Astrocyte (in vitro differentiated cells and primary cell): Measurements from ENCODE around the gene SHROOM3. TPM values are rescaled to one million over a fixed set of nuclear protein-coding genes. Genes with fewer than 3 reads are reported as not detected.

Experiments
- DNase-seq: peaks from one replicate; pipeline ENCODE4 v3.0.0-alpha.2; 2010; ENCODE audit warnings: low read depth
- FAIRE-seq: peaks from 2 replicates; lab custom pipeline; 2011; peaks lifted over from hg19 to GRCh38; lab: Jason Lieb, UNC
- H2AFZ ChIP-seq: 2 replicates; pipeline ENCODE4 v1.6.0; 2012; ENCODE audit warnings: low read depth, low read length, inconsistent platforms
- H3K27ac ChIP-seq: 2 replicates; pipeline ENCODE4 v1.5.1; 2011; ENCODE audit warnings: low read depth, low read length, inconsistent platforms
- H3K27me3 ChIP-seq: 2 replicates; pipeline ENCODE4 v1.6.0; 2011; ENCODE audit warnings: low read length, inconsistent platforms; ENCODE audit not compliant: insufficient read depth
- H3K36me3 ChIP-seq: 2 replicates; pipeline ENCODE4 v1.5.1; 2011; ENCODE audit warnings: low read length, inconsistent platforms; ENCODE audit not compliant: insufficient read depth
- H3K4me1 ChIP-seq: 2 replicates; pipeline ENCODE4 v1.5.1; 2011; ENCODE audit warnings: low read length, inconsistent platforms; ENCODE audit not compliant: insufficient read depth
- H3K4me2 ChIP-seq: 2 replicates; pipeline ENCODE4 v1.6.0; 2012; ENCODE audit warnings: low read length, inconsistent platforms
- H3K4me3 ChIP-seq: 2 replicates; pipeline ENCODE4 v1.5.1; 2011; ENCODE audit warnings: low read depth, mild to moderate bottlenecking, low read length, inconsistent platforms; ENCODE audit not compliant: insufficient read depth
- H3K79me2 ChIP-seq: 2 replicates; pipeline ENCODE4 v1.6.0; 2012; ENCODE audit warnings: mild to moderate bottlenecking, low read length, inconsistent platforms; ENCODE audit not compliant: insufficient read depth
- H3K9ac ChIP-seq: 2 replicates; pipeline ENCODE4 v1.6.0; 2012; ENCODE audit warnings: mild to moderate bottlenecking, low read length, inconsistent platforms
- H3K9me3 ChIP-seq: 2 replicates; pipeline ENCODE4 v1.5.1; 2012; ENCODE audit warnings: low read depth, mild to moderate bottlenecking, low read length, inconsistent platforms; ENCODE audit not compliant: insufficient read depth
- H4K20me1 ChIP-seq: 2 replicates; pipeline ENCODE4 v1.6.0; 2012; ENCODE audit warnings: low read length, inconsistent platforms; ENCODE audit not compliant: insufficient read depth
- H3K27ac Mint-ChIP-seq: one replicate; pipeline ENCODE4 v1.8.0; 2021; ENCODE audit warnings: mild to moderate bottlenecking, mixed read lengths; ENCODE audit not compliant: unreplicated experiment
- H3K27me3 Mint-ChIP-seq: one replicate; pipeline ENCODE4 v1.8.0; 2021; ENCODE audit warnings: low read depth, mixed read lengths; ENCODE audit not compliant: unreplicated experiment
- H3K36me3 Mint-ChIP-seq: one replicate; pipeline ENCODE4 v1.8.0; 2021; ENCODE audit warnings: low read depth, mixed read lengths; ENCODE audit not compliant: unreplicated experiment
- H3K4me1 Mint-ChIP-seq: one replicate; pipeline ENCODE4 v1.8.0; 2021; ENCODE audit warnings: low read depth, mixed read lengths; ENCODE audit not compliant: unreplicated experiment
- H3K4me3 Mint-ChIP-seq: one replicate; pipeline ENCODE4 v1.8.0; 2021; ENCODE audit warnings: mild to moderate bottlenecking, moderate library complexity, mixed read lengths; ENCODE audit not compliant: unreplicated experiment
- H3K9me3 Mint-ChIP-seq: one replicate; pipeline ENCODE4 v1.8.0; 2021; ENCODE audit warnings: mild to moderate bottlenecking, mixed read lengths; ENCODE audit not compliant: unreplicated experiment
- EZH2 ChIP-seq: IDR thresholded peaks from 2 replicates; pipeline ENCODE4 v1.6.1; 2012; ENCODE audit warnings: mild to moderate bottlenecking, low read length, inconsistent platforms; ENCODE audit not compliant: insufficient read depth
- total RNA-seq: library from RNA; stranded (reverse); gene quantifications from 2 replicates; pipeline ENCODE4 v1.2.1, GENCODE V29; 2021
- TF ChIP-seq, protein P1 (sequence below): IDR thresholded peaks from 2 replicates; pipeline ENCODE4 v1.5.1; 2011; ENCODE audit warnings: low read depth, mild to moderate bottlenecking, inconsistent platforms, low read length, moderate library complexity; ENCODE audit not compliant: insufficient read depth

SHROOM3 gene
- total RNA-seq, 1 donor from 2014 or later: 64.6 TPM

DNA sequence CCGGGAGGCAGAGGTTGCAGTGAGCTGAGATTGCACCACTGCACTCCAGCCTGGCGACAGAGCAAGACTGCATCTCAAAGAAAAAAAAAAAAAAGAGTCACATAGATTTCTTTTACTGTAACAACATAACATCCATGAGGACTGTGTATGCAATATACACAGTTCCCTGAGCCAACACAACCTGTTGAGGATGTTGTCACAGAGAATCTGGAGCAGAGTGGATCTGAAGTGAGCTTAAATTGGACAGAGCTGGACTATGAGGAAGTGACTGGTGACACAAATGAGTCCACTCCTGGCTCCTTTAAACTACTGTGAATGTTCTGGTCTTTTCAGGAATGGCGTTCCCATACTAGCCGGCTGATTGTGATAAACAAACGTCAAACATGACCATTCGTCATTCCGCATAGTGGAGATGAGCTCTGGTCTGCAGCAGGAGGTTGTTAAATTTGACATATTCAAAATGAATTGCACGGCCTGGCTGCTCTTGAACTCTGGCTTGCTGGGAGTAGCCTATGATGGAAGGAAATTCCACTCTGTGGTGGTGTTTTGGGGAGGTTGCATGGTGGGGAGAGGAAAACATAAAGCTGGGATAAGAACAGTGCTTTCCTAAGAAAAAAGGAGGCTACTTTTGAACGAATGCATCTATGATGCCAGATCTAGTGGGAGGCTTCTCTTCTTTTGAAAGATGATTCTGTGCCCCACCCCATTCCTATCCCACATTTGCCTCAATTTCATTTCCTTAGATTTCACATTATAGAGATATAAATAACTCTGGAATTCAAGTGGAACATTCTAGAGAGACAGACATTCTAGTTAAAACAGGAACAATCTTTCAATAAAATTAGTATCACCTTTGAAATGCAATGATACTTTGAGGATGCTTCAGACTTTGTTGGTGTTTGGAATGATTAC is 149.5 kb downstream of the SHROOM3 start:
- peak overlapping the region; percentile 99 for H3K27ac Mint-ChIP-seq
- DNase-seq (peak; percentile 64), FAIRE-seq (peak; percentile 17)
- Histone ChIP-seq H3K36me3 (no peaks in the 10 kb centered on the region), H3K27me3 (no peaks in the 10 kb centered on the region), H2AFZ (no peak overlapping the region), H3K9me3 (no peaks in the 10 kb centered on the region), H3K27ac (peak overlapping the region; percentile 85), H3K79me2 (peaks cover 7% of the 10 kb centered on the region), H3K4me1 (peaks cover 31% of the 10 kb centered on the region), H3K4me2 (peak overlapping the region; percentile 86), H4K20me1 (no peaks in the 10 kb centered on the region), H3K9ac (peak overlapping the region; percentile 85), H3K4me3 (no peak overlapping the region)
- peaks cover 6% of the 10 kb centered on the region for H3K36me3 Mint-ChIP-seq
- H3K9me3 Mint-ChIP-seq: peaks cover 1% of the 10 kb centered on the region
- peaks cover 45% of the 10 kb centered on the region for H3K4me1 Mint-ChIP-seq
- H3K27me3 Mint-ChIP-seq: no peaks in the 10 kb centered on the region
- H3K4me3 Mint-ChIP-seq: peak overlapping the region; percentile 84
- TF ChIP-seq, protein P1, sequence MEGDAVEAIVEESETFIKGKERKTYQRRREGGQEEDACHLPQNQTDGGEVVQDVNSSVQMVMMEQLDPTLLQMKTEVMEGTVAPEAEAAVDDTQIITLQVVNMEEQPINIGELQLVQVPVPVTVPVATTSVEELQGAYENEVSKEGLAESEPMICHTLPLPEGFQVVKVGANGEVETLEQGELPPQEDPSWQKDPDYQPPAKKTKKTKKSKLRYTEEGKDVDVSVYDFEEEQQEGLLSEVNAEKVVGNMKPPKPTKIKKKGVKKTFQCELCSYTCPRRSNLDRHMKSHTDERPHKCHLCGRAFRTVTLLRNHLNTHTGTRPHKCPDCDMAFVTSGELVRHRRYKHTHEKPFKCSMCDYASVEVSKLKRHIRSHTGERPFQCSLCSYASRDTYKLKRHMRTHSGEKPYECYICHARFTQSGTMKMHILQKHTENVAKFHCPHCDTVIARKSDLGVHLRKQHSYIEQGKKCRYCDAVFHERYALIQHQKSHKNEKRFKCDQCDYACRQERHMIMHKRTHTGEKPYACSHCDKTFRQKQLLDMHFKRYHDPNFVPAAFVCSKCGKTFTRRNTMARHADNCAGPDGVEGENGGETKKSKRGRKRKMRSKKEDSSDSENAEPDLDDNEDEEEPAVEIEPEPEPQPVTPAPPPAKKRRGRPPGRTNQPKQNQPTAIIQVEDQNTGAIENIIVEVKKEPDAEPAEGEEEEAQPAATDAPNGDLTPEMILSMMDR: no peak
- TF ChIP-seq EZH2: no peak

DNA sequence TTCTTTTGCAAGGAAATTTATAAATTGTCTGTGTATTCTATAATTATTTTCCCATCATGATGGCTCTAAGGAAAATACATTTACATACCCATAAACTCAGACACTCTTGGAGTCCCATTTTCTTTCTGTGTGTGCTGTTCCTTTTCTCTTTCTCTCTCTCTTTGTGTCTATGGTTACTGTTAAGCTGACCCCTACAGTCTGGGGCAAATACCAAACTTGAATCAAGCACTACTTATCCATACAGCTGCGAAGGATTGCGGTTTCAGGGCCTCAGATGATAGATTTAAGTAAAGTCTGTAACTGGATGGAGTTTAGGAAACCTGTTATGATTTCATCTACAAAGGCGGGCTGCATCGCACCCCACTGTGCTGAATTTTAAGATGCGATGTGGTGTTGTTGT is 150.2 kb downstream of the SHROOM3 start:
- DNase-seq (peak; percentile 98), FAIRE-seq (peak; percentile 85)
- no peaks in the 10 kb centered on the region for H3K9me3 ChIP-seq
- Mint-ChIP-seq H3K9me3 (peaks cover 1% of the 10 kb centered on the region), H3K36me3 (peaks cover 4% of the 10 kb centered on the region), H3K4me3 (peak overlapping the region; percentile 84), H3K27ac (peak overlapping the region; percentile 99), H3K4me1 (peaks cover 51% of the 10 kb centered on the region), H3K27me3 (no peaks in the 10 kb centered on the region)
- no peaks in the 10 kb centered on the region for H4K20me1 ChIP-seq
- H2AFZ ChIP-seq: no peak overlapping the region
- H3K36me3 ChIP-seq: no peaks in the 10 kb centered on the region
- peak overlapping the region; percentile 57 for H3K4me3 ChIP-seq
- peak overlapping the region; percentile 85 for H3K27ac ChIP-seq
- TF ChIP-seq, protein P1: no peak
- TF ChIP-seq EZH2: no peak
- H3K79me2 ChIP-seq: peaks cover 7% of the 10 kb centered on the region
- peak overlapping the region; percentile 86 for H3K4me2 ChIP-seq
- peaks cover 39% of the 10 kb centered on the region for H3K4me1 ChIP-seq
- H3K27me3 ChIP-seq: no peaks in the 10 kb centered on the region
- peak overlapping the region; percentile 85 for H3K9ac ChIP-seq
